H1 (cell line): ENCODE data around the gene FIGNL1. TPM values are rescaled to one million over a fixed set of nuclear protein-coding genes. Genes with fewer than 3 reads are reported as not detected.

ENCODE experiments used
- CTCF ChIA-PET: fragments of 300-600 bp; sonication (Branson Sonifier 250); formaldehyde crosslinking; loops from one replicate; lab custom pipeline; 2021; ENCODE audit not compliant: partially characterized antibody; lab: Charles Lee
- POLR2A ChIA-PET: fragments of 300-600 bp; sonication (Branson Sonifier 250); formaldehyde crosslinking; loops from one replicate; lab custom pipeline; 2021; ENCODE audit warnings: inconsistent platforms; ENCODE audit not compliant: partially characterized antibody; lab: Charles Lee
- DNase-seq, 2 experiments: peaks; one replicate each; pipeline versions ENCODE4 v3.0.0 to v3.0.0-alpha.2; 2010 to 2022; ENCODE audit warnings: low spot score in 2 of 2, low read depth in 1 of 2, mixed read lengths in 1 of 2
- FAIRE-seq: peaks from 2 replicates; lab custom pipeline; 2011; peaks lifted over from hg19 to GRCh38; lab: Jason Lieb, UNC
- H2AFZ ChIP-seq: 2 replicates; pipeline ENCODE4 v1.8.1; 2012; ENCODE audit warnings: low read length, inconsistent platforms
- H2AK5ac ChIP-seq: 2 replicates; pipeline ENCODE4 v1.6.1; 2013; ENCODE audit warnings: low read depth, low read length
- H2BK120ac ChIP-seq: replicated peaks from 2 replicates; pipeline ENCODE3; 2013; ENCODE audit warnings: low read depth, low read length, inconsistent platforms
- H2BK12ac ChIP-seq: 2 replicates; pipeline ENCODE4 v1.6.1; 2013; ENCODE audit warnings: low read depth, low read length
- H2BK15ac ChIP-seq: 2 replicates; pipeline ENCODE4 v1.6.1; 2013; ENCODE audit warnings: low read length
- H2BK20ac ChIP-seq: 2 replicates; pipeline ENCODE4 v1.6.1; 2013; ENCODE audit warnings: low read length
- H2BK5ac ChIP-seq: 2 replicates; pipeline ENCODE4 v1.6.1; 2013; ENCODE audit warnings: low read depth, low read length
- H3K14ac ChIP-seq: 2 replicates; pipeline ENCODE4 v1.6.1; 2013; ENCODE audit warnings: inconsistent platforms; ENCODE audit not compliant: insufficient read length
- H3K18ac ChIP-seq: 2 replicates; pipeline ENCODE4 v1.6.1; 2013; ENCODE audit warnings: low read length; ENCODE audit errors: extremely low read depth
- H3K23ac ChIP-seq: 2 replicates; pipeline ENCODE4 v1.6.1; 2013; ENCODE audit warnings: inconsistent platforms; ENCODE audit not compliant: insufficient read length
- H3K23me2 ChIP-seq: 2 replicates; pipeline ENCODE4 v1.6.1; 2013; ENCODE audit warnings: low read depth, low read length
- H3K27ac ChIP-seq: 2 replicates; pipeline ENCODE4 v1.6.1; 2011; ENCODE audit warnings: low read depth, low read length, inconsistent platforms
- H3K27me3 ChIP-seq, 4 experiments: replicated peaks in 1 of 4; 1 replicate in 1 of 4; 2 replicates in 3 of 4; pipeline versions ENCODE4 v1.6.1 to v1.8.1; 2011 to 2013; ENCODE audit warnings: low read length in 3 of 4, mild to moderate bottlenecking in 3 of 4, inconsistent platforms in 2 of 4, mixed read lengths in 2 of 4, moderate library complexity in 1 of 4; ENCODE audit not compliant: control insufficient read depth in 3 of 4, insufficient read depth in 3 of 4; ENCODE audit errors: extremely low read depth in 1 of 4
- H3K36me3 ChIP-seq, 4 experiments: 2 replicates each; pipeline versions ENCODE4 v1.6.1 to v1.8.1; 2011 to 2013; ENCODE audit warnings: mild to moderate bottlenecking in 4 of 4, low read length in 3 of 4, moderate library complexity in 2 of 4, control low read depth in 1 of 4, inconsistent platforms in 1 of 4; ENCODE audit not compliant: insufficient read depth in 4 of 4, control insufficient read depth in 2 of 4
- H3K4ac ChIP-seq: replicated peaks from 2 replicates; pipeline ENCODE3; 2013; ENCODE audit warnings: low read length, low read depth, mixed read lengths, inconsistent platforms; ENCODE audit not compliant: insufficient read length
- H3K4me1 ChIP-seq, 4 experiments: replicated peaks in 1 of 4; 1 replicate in 1 of 4; 2 replicates in 3 of 4; pipeline versions ENCODE4 v1.6.1 to v1.8.1; 2011 to 2013; ENCODE audit warnings: low read length in 3 of 4, inconsistent platforms in 2 of 4, mixed read lengths in 1 of 4; ENCODE audit not compliant: insufficient read depth in 4 of 4, control insufficient read depth in 3 of 4
- H3K4me2 ChIP-seq, 2 experiments: 2 replicates each; pipeline versions ENCODE4 v1.6.1 to v1.8.1; 2011 to 2013; ENCODE audit warnings: low read depth in 2 of 2, low read length in 2 of 2, control low read depth in 1 of 2, inconsistent platforms in 1 of 2, mild to moderate bottlenecking in 1 of 2; ENCODE audit not compliant: insufficient read depth in 1 of 2
- H3K4me3 ChIP-seq, 4 experiments: fragments of 200-600, 300-600 bp in 1 of 4; sonication (generic), shearing (Covaris generic), sonication (Bioruptor Twin) in 1 of 4; 2 replicates each; pipeline versions ENCODE4 v1.5.1 to v1.8.1; 2011 to 2016; ENCODE audit warnings: low read length in 4 of 4, low read depth in 3 of 4, control low read depth in 2 of 4, inconsistent platforms in 2 of 4, mild to moderate bottlenecking in 2 of 4, mixed read lengths in 1 of 4, moderate library complexity in 1 of 4; ENCODE audit not compliant: insufficient read depth in 2 of 4; ENCODE audit errors: extremely low read depth in 1 of 4
- H3K56ac ChIP-seq: replicated peaks from 2 replicates; pipeline ENCODE3; 2013; ENCODE audit warnings: low read depth, mild to moderate bottlenecking, mixed read lengths, low read length, inconsistent platforms; ENCODE audit not compliant: insufficient read length
- H3K79me1 ChIP-seq: 2 replicates; pipeline ENCODE4 v1.6.1; 2013; ENCODE audit warnings: low read depth, low read length, control low read depth
- H3K79me2 ChIP-seq, 2 experiments: 2 replicates each; pipeline versions ENCODE4 v1.6.1 to v1.8.1; 2012 to 2013; ENCODE audit warnings: low read length in 2 of 2, mild to moderate bottlenecking in 2 of 2, inconsistent platforms in 1 of 2; ENCODE audit not compliant: insufficient read depth in 2 of 2, control insufficient read depth in 1 of 2
- H3K9ac ChIP-seq, 4 experiments: replicated peaks in 1 of 4; 1 replicate in 1 of 4; 2 replicates in 3 of 4; pipeline versions ENCODE4 v1.6.1 to v1.8.1; 2011 to 2013; ENCODE audit warnings: low read depth in 3 of 4, low read length in 3 of 4, control low read depth in 2 of 4, mild to moderate bottlenecking in 2 of 4, moderate library complexity in 2 of 4, inconsistent platforms in 1 of 4; ENCODE audit errors: extremely low read depth in 1 of 4
- H3K9me3 ChIP-seq, 2 experiments: 2 replicates each; pipeline versions ENCODE4 v1.6.1 to v1.8.1; 2012 to 2013; ENCODE audit warnings: mild to moderate bottlenecking in 2 of 2, moderate library complexity in 2 of 2, control low read depth in 1 of 2, inconsistent platforms in 1 of 2, low read depth in 1 of 2, low read length in 1 of 2, mixed read lengths in 1 of 2; ENCODE audit not compliant: insufficient read depth in 2 of 2
- H4K20me1 ChIP-seq, 2 experiments: replicated peaks in 1 of 2; 2 replicates each; pipeline versions ENCODE3 to v1.8.1; 2011 to 2013; ENCODE audit warnings: inconsistent platforms in 2 of 2, low read length in 2 of 2, mild to moderate bottlenecking in 1 of 2; ENCODE audit not compliant: insufficient read depth in 2 of 2, control insufficient read depth in 1 of 2
- H4K5ac ChIP-seq: 2 replicates; pipeline ENCODE4 v1.6.1; 2013; ENCODE audit warnings: low read length, low read depth, mixed read lengths, inconsistent platforms; ENCODE audit not compliant: insufficient read length
- H4K8ac ChIP-seq: 2 replicates; pipeline ENCODE4 v1.8.0; 2013; ENCODE audit warnings: mild to moderate bottlenecking, moderate library complexity, low read length, inconsistent platforms; ENCODE audit not compliant: insufficient read depth; ENCODE audit errors: extremely low read depth
- H4K91ac ChIP-seq: replicated peaks from 2 replicates; pipeline ENCODE3; 2013; ENCODE audit warnings: low read length, mixed read lengths, inconsistent platforms; ENCODE audit not compliant: insufficient read length
- CHD1 ChIP-seq: IDR thresholded peaks from 2 replicates; pipeline ENCODE4 v1.6.1; 2012; ENCODE audit warnings: low read depth, low read length, improper control_type of control experiment
- CHD2 ChIP-seq: IDR thresholded peaks from 2 replicates; pipeline ENCODE4 v1.6.1; 2012; ENCODE audit warnings: low read length, improper control_type of control experiment
- CTBP2 ChIP-seq: IDR thresholded peaks from 2 replicates; pipeline ENCODE4 v1.7.0; 2011; ENCODE audit warnings: borderline replicate concordance, mild to moderate bottlenecking, moderate library complexity, mixed read lengths, low read length; ENCODE audit not compliant: insufficient read depth, insufficient read length
- EGR1 ChIP-seq: IDR thresholded peaks from 2 replicates; pipeline ENCODE4 v1.6.1; 2011; ENCODE audit warnings: low read depth, low read length, borderline replicate concordance
- SP1 ChIP-seq: IDR thresholded peaks from 2 replicates; pipeline ENCODE4 v1.6.1; 2011; ENCODE audit warnings: low read depth, low read length
- SP2 ChIP-seq: IDR thresholded peaks from 2 replicates; pipeline ENCODE4 v1.6.1; 2012; ENCODE audit warnings: mild to moderate bottlenecking, low read length, inconsistent platforms
- TBP ChIP-seq: IDR thresholded peaks from 2 replicates; pipeline ENCODE4 v1.6.1; 2011; ENCODE audit warnings: low read depth, low read length, improper control_type of control experiment
- WGBS, 2 experiments: shearing (Covaris generic) in 1 of 2; methylation state at CpG; one replicate each; pipeline versions ENCODE4 v1.1.6 to v1.1.7; 2013 to 2015; ENCODE audit warnings: low lambda C conversion rate in 2 of 2, mixed read lengths in 2 of 2, inconsistent platforms in 1 of 2, low coverage in 1 of 2, missing lambda C conversion rate in 1 of 2; ENCODE audit not compliant: insufficient replicate concordance in 2 of 2, insufficient coverage in 1 of 2, insufficient read length in 1 of 2; ENCODE audit errors: extremely low coverage in 1 of 2, missing lambda C conversion rate in 1 of 2; 5-methylcytosine and 5-hydroxymethylcytosine counted together
- polyA plus RNA-seq, 7 experiments: library from polyadenylated mRNA; depleted of rRNA in 3 of 7; stranded (reverse) in 5 of 7; unstranded in 2 of 7; fragments of >200 nt in 5 of 7; fragments of 200-250 nt in 2 of 7; gene quantifications; 1 replicate in 5 of 7; 2 replicates in 1 of 7; 4 replicates in 1 of 7; pipeline versions ENCODE4 v1.2.1 to v1.2.3, GENCODE V29; 2011 to 2013; ENCODE audit warnings: missing spikeins in 2 of 7, mixed read lengths in 2 of 7
- total RNA-seq: library from RNA; stranded (reverse); fragmentation: NEBNext Ultra II Directional; extraction: Animal tissue kit (Norgen Biotek cat#: 25700); gene quantifications from 2 replicates; pipeline ENCODE4 v1.2.1, GENCODE V29; 2021

Gene FIGNL1
- total and polyA plus RNA-seq, 2 of the 8 experiments (the other 6 are each of a cell fraction or from before 2014, with no cell fraction given) = 6.5 to 9.9 TPM

DNA sequence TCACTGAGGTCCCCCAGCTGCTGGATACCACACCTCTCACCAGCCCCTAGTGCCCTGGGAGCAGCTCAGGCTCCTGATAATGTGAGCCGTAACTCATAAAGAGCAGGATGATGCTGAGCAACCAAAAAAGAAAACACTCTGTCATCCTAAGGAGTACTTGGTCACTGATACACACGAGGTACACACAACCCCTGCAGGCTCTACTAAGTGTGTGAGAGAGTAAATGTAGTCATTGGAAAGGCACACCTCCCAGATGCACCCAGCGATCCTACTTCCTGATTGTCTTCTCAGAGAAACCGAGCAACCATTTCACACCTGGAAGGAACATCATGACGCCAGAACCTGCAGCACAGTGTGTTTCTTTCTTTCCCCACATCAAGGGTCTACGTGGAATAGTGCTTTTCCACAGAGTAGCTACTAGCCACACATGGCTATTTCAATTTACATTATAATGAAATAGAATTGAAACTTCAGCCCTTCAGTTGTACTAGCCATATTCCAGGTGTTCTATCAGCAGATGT is 34.2 kb downstream of the FIGNL1 start:
- no peak overlapping the region for H3K23ac ChIP-seq
- H3K4me1 ChIP-seq = peaks cover 0 to 3% (median 1%) of the 10 kb centered on the region in 4 experiments; a peak in 4 of 7 replicates
- CTCF ChIA-PET = interaction anchor here (0.9 to 5.1 kb wide), 8 partner anchors 10 to 714 kb away, joined by 3 to 50 read pairs (median 4); no protein-coding TSS in a partner anchor
- H2AK5ac ChIP-seq = no peak overlapping the region
- H3K9me3 ChIP-seq = no peaks in the 10 kb centered on the region
- no peak overlapping the region for H3K18ac ChIP-seq
- no peak overlapping the region for H3K27ac ChIP-seq
- H2BK5ac ChIP-seq = no peak overlapping the region
- no peak overlapping the region for H3K14ac ChIP-seq
- H3K4ac ChIP-seq = no peak overlapping the region
- H3K36me3 ChIP-seq = no peaks in the 10 kb centered on the region
- no peak overlapping the region for H3K4me3 ChIP-seq
- H4K20me1 ChIP-seq = no peaks in the 10 kb centered on the region
- no peaks in the 10 kb centered on the region for H3K79me2 ChIP-seq
- H4K91ac ChIP-seq = no peak overlapping the region
- H3K27me3 ChIP-seq = no peaks in the 10 kb centered on the region; a peak in 1 of 7 replicates
- H3K56ac ChIP-seq = no peak overlapping the region
- no peak overlapping the region; the same call in 1 of the 2 replicates for H2BK12ac ChIP-seq
- DNase-seq (no peak), FAIRE-seq (no peak)
- no peak overlapping the region for H2AFZ ChIP-seq
- H2BK15ac ChIP-seq = no peak overlapping the region
- no peak overlapping the region for H4K5ac ChIP-seq
- H2BK20ac ChIP-seq = no peak overlapping the region
- TF ChIP-seq CTBP2 (no peak), SP2 (no peak), EGR1 (no peak), CHD2 (no peak), SP1 (no peak), TBP (no peak), CHD1 (no peak)
- no peak overlapping the region for H3K4me2 ChIP-seq
- no peaks in the 10 kb centered on the region; the same call in 1 of the 2 replicates for H3K79me1 ChIP-seq
- H4K8ac ChIP-seq = no peak overlapping the region
- no peak overlapping the region for H2BK120ac ChIP-seq
- POLR2A ChIA-PET = no interaction called here
- 91% methylated on average over 6 of the region's 6 CpGs; no CpG with 5 or more reads in 1 of the 2 experiments for WGBS, 2 experiments
- H3K9ac ChIP-seq = no peak overlapping the region
- no peaks in the 10 kb centered on the region for H3K23me2 ChIP-seq
